ENCODE results near the gene SIM2.

DNA sequence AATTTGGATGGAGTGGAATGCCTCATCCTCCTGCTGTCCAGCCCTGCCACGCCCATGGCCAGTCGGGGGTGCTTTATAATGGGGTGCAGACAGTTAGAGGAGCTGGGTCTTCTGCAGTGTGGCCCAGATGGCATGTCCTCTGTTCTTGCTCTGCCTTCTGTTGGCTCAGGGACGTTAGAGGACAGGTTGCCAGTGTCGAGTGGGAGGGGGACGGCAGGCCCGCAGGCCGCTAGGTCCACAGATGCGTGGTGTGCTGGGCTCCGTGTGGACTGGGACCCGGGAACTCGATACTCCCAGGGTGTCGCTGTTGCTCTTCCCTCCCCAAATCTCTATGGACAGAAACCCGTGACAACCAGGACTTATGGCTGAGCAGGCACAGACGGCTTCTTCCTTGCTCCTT lies 33.3 kb downstream of the SIM2 start:
- TF ChIP-seq EZH2 (IDR thresholded peaks at IDR 0.05) (no peak), POLR2AphosphoS5 (IDR thresholded peaks at IDR 0.05; ENCODE audit: borderline replicate concordance, low read depth, low read length) (no peak), FOXP2 (optimal IDR thresholded peaks at IDR 0.05; ENCODE audit: control extremely low read depth, extremely low read length, insufficient read depth) (no peak)

All from SK-N-MC (cell line).